HFFc6 (cell line): Measurements from ENCODE around the gene NELFB. TPM values are rescaled to one million over a fixed set of nuclear protein-coding genes. Genes with fewer than 3 reads are reported as not detected.

Experiments used
- DNase-seq: peaks from one replicate; pipeline ENCODE4 v3.0.0-alpha.2; 2018
- H3K27ac Mint-ChIP-seq: 2 replicates; pipeline ENCODE4 v1.8.0; 2020; ENCODE audit warnings: mild to moderate bottlenecking, mixed read lengths
- H3K27me3 Mint-ChIP-seq: 2 replicates; pipeline ENCODE4 v1.8.0; 2021; ENCODE audit warnings: mild to moderate bottlenecking, moderate library complexity, mixed read lengths; ENCODE audit not compliant: insufficient read depth
- H3K36me3 Mint-ChIP-seq: 2 replicates; pipeline ENCODE4 v1.8.0; 2021; ENCODE audit warnings: low read depth, mixed read lengths
- H3K4me1 Mint-ChIP-seq: 2 replicates; pipeline ENCODE4 v1.8.0; 2020; ENCODE audit warnings: low read depth, mixed read lengths
- H3K4me3 Mint-ChIP-seq: 2 replicates; pipeline ENCODE4 v1.8.0; 2020; ENCODE audit warnings: mild to moderate bottlenecking, moderate library complexity, mixed read lengths
- H3K9me3 Mint-ChIP-seq: 2 replicates; pipeline ENCODE4 v1.8.0; 2020; ENCODE audit warnings: mild to moderate bottlenecking, mixed read lengths
- total RNA-seq, 6 experiments: library from RNA; stranded (reverse); fragmentation: NEBNext Ultra II Directional; extraction: Animal tissue kit (Norgen Biotek cat#: 25700); gene quantifications; 2 replicates in 1 of 6; 3 replicates in 5 of 6; pipeline ENCODE4 v1.2.3, GENCODE V29; 2021
- TF ChIP-seq, protein P1 (sequence below): fragments of 200-600 bp; sonication (generic); IDR thresholded peaks from 2 replicates; pipeline ENCODE4 v1.5.0; 2021; ENCODE audit warnings: antibody characterized with exemption, mild to moderate bottlenecking

The NELFB gene
- total RNA-seq, 6 experiments from 2014 or later, result 48.5 to 59.9 (median 52.7) TPM

DNA sequence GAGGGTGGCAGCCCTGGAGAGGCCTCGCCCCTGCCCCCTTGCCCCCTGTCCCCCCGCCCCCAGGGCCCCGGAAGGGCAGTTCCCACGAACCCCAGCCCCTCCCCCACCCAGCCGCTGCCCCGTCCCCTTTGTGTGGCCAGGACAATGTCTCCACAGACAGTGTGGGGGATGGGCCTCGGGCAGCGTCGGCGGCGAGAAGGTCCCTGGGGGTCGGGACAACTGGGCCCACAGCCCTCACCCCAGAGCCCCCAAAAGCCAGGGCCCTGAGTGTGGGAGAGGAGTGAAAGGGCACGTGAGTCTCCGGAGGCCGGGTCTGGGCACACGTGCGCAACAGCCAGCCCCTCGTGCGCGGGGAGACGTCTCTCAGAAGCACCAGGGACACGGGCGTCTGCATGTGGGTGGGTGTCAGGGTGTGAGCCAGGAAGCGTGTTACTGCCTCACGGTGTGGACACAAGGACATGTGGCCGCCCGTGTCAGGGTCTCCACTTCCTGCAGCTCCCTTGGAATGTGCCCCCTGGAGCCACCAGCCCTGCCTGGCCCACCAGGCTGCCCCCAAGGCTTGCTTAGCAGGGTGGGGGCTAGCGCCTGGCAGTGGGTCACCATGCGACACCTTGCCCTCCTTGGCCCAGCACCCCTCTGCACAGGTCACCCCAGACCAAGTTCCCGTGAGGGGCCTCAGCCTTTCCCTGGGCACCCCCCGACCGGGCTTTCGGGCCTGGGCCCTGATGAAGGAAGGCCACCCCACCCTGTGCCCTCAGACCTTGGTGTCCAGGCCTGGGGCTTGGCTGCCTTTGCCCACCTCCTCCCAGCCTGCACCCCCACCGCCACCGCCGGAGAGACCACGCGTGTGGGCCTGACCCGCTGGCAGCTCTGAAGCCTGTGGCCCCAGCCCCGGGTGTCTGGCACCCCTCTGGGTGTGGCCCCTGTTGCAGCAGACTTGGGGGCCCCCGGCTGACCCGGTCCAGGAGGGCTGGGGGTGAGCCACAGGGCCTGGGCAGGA lies 59.7 kb downstream of the NELFB start:
- Mint-ChIP-seq H3K4me1 (no peaks in the 10 kb centered on the region), H3K9me3 (no peaks in the 10 kb centered on the region), H3K36me3 (no peaks in the 10 kb centered on the region), H3K27ac (no peak overlapping the region), H3K27me3 (0 out of 2 replicates have a peak, but pooled peaks cover 2% of the 10 kb centered on the region), H3K4me3 (no peak overlapping the region)
- no peak for DNase-seq
- TF ChIP-seq, protein P1, sequence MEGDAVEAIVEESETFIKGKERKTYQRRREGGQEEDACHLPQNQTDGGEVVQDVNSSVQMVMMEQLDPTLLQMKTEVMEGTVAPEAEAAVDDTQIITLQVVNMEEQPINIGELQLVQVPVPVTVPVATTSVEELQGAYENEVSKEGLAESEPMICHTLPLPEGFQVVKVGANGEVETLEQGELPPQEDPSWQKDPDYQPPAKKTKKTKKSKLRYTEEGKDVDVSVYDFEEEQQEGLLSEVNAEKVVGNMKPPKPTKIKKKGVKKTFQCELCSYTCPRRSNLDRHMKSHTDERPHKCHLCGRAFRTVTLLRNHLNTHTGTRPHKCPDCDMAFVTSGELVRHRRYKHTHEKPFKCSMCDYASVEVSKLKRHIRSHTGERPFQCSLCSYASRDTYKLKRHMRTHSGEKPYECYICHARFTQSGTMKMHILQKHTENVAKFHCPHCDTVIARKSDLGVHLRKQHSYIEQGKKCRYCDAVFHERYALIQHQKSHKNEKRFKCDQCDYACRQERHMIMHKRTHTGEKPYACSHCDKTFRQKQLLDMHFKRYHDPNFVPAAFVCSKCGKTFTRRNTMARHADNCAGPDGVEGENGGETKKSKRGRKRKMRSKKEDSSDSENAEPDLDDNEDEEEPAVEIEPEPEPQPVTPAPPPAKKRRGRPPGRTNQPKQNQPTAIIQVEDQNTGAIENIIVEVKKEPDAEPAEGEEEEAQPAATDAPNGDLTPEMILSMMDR, result no peak

DNA sequence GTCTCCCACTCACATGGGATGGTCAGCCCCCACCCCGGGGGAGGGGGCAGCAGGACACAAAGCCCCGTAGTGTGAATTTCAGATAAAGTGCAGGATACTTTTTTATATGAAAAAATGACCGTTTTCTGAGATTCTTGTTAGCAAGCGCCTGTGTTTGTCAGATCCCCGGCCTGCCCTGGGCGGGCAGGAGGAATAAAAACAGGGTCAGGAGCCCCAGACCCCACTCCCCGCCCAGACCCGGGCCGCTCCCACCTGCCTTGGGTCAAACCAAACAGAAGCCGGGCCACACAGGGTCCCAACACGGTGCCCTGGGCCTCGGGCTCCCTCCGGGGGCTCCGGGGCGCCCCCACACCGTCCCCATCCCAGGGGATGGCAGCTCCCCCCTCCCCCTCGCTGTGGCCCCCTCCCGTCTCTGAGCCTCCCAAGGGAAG lies 60.5 kb downstream of the NELFB start:
- no peak for DNase-seq
- TF ChIP-seq, protein P1, result no peak
- no peaks in the 10 kb centered on the region for H3K36me3 Mint-ChIP-seq
- H3K9me3 Mint-ChIP-seq, result no peaks in the 10 kb centered on the region
- no peak overlapping the region for H3K4me3 Mint-ChIP-seq
- no peaks in the 10 kb centered on the region for H3K4me1 Mint-ChIP-seq
- no peaks in the 10 kb centered on the region for H3K27me3 Mint-ChIP-seq
- no peak overlapping the region for H3K27ac Mint-ChIP-seq

DNA sequence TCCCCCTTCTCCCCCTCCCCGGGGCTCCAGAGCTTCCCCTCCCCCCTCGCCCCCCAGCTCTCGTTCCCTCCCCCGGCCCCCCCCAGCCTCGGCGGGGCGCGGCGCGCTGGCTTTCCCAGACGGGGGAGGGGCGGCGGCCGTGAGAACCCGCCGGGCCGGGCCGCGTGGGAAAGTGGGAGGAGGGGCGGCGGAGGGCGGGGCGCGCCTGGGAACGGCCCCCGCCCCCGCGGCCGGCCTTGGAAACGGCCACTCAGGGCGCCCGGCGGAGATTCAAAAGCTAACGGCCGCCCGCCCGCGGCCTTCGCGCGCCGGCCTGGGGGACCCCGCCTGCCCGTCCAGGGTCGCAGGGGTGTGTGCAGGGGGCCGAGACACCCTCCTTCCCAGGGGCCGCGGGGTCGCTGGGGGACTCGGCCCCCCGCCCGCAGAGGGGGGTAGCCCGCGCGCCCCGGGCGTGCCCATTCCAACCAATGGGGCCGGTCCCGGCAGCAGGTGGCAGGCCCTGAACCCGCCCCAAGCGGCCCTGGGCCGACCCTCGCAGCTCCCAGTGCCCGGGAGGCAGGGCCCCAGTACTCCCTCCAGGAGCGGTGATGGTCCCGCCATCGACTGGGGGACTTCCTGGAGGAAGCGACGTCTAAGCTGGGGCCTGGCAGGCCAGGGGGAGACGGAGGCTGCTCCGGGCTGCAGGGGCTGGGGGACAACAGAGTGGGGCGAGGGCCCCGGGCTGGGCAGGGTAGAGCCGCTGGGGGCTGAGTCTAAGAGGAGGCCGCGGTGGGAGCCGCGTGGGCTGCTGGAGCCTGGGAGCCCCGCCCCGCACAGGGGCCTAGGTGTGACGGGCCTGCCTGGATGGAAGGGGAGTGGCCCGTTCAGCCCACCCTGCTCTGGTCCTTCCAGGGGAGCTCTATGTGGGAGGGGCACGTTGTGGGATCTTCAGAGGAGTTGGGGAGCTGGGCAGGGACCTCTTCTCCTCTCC lies 61.2 kb downstream of the NELFB start:
- no peak overlapping the region for H3K4me3 Mint-ChIP-seq
- H3K9me3 Mint-ChIP-seq, result no peaks in the 10 kb centered on the region
- no peak for DNase-seq
- H3K4me1 Mint-ChIP-seq, result no peaks in the 10 kb centered on the region
- H3K36me3 Mint-ChIP-seq, result no peaks in the 10 kb centered on the region
- H3K27ac Mint-ChIP-seq, result no peak overlapping the region
- TF ChIP-seq, protein P1, result no peak
- H3K27me3 Mint-ChIP-seq, result no peaks in the 10 kb centered on the region

DNA sequence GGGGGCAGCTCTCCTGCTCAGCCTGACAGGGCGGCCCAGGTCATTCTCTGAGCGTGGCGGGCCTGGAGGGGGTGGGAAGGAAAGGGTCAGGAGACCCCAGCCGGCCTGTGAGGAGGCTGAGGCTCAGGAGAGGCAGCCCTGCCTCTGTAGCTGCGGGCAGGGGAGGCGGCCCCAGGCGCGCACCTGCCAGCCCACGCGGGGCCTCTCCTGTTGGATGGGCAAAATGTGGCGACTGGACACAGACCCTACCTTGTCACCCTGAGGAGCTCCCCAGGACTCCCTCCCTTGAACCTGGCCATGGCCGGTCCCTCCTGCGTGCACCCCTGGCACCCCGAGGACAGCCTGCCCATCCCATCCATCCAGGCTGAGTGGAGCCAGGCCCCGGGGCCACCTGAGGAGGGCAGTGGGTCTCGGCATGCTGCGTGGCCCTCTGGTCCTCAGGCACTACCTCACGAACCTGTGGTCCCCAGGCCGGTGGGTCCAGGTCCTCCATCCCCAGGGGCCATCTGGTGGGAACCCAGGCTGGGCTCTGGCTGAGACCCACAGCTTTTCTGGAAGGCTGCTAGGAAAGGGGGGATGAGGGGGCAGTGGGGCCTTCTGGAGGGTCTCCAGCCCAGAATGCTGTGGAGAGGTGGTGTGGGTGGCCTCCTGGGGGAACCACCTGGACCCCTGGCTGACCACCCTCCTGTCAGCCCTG lies 62.0 kb downstream of the NELFB start:
- DNase-seq, result no peak
- Mint-ChIP-seq H3K27ac (no peak overlapping the region), H3K4me3 (no peak overlapping the region), H3K4me1 (no peaks in the 10 kb centered on the region), H3K9me3 (peaks cover 4% of the 10 kb centered on the region; the same call in 1 of the 2 replicates), H3K36me3 (no peaks in the 10 kb centered on the region), H3K27me3 (no peaks in the 10 kb centered on the region)
- TF ChIP-seq, protein P1, result no peak
